Tibial artery (tissue), 4 donors: ENCODE measurements around the gene DUOXA1.
"Not testable (repeated sequence)": the region's sequence is repeated elsewhere in the genome, so short reads cannot be mapped to it uniquely, and the experiment has no call there.

ENCODE experiments used
- DNase-seq, 2 donors: peaks; one replicate each; pipeline ENCODE4 v3.0.0-alpha.2; 2019
- H3K27ac ChIP-seq, 2 donors: fragments of 200-600 bp; sonication (generic) in 1 of 2; 1 replicate in 1 of 2; 2 replicates in 1 of 2; pipeline ENCODE4 v1.5.1; 2018 to 2019; ENCODE audit warnings: mild to moderate bottlenecking in 1 of 2
- H3K27me3 ChIP-seq, 2 donors: fragments of 200-600 bp; sonication (generic) in 1 of 2; one replicate each; pipeline versions ENCODE4 v1.5.1 to v1.6.0; 2016 to 2019
- H3K36me3 ChIP-seq, 3 donors: fragments of 200-600 bp; sonication (generic) in 2 of 3; one replicate each; pipeline ENCODE4 v1.5.1; 2016 to 2019; ENCODE audit warnings: mild to moderate bottlenecking in 2 of 3
- H3K4me1 ChIP-seq, 4 donors: fragments of 200-600 bp; sonication (generic) in 2 of 4; 1 replicate in 3 of 4; 2 replicates in 1 of 4; pipeline ENCODE4 v1.5.1; 2016 to 2019
- H3K4me3 ChIP-seq, 2 donors: fragments of 200-600 bp; sonication (generic) in 1 of 2; 1 replicate in 1 of 2; 2 replicates in 1 of 2; pipeline ENCODE4 v1.5.1; 2018 to 2019; ENCODE audit warnings: mild to moderate bottlenecking in 2 of 2
- H3K9me3 ChIP-seq, 3 donors: fragments of 200-600 bp; sonication (generic) in 1 of 3; one replicate each; pipeline ENCODE4 v1.5.1; 2016 to 2019
- intact Hi-C: fragments of 100-400 bp; cut with DNase I; formaldehyde crosslinking; loops from one replicate; pipeline ENCODE4 v1.15.0; 2023; ENCODE audit warnings: low total_unique reads
- TF ChIP-seq, protein P1 (sequence below), 2 experiments: fragments of 200-600 bp in 1 of 2; fragments of 450-650 bp in 1 of 2; IDR thresholded peaks; one replicate each; pipeline ENCODE4 v1.5.1; 2017 to 2019; ENCODE audit warnings: antibody characterized with exemption in 2 of 2, mild to moderate bottlenecking in 1 of 2, moderate library complexity in 1 of 2

Gene DUOXA1

DNA sequence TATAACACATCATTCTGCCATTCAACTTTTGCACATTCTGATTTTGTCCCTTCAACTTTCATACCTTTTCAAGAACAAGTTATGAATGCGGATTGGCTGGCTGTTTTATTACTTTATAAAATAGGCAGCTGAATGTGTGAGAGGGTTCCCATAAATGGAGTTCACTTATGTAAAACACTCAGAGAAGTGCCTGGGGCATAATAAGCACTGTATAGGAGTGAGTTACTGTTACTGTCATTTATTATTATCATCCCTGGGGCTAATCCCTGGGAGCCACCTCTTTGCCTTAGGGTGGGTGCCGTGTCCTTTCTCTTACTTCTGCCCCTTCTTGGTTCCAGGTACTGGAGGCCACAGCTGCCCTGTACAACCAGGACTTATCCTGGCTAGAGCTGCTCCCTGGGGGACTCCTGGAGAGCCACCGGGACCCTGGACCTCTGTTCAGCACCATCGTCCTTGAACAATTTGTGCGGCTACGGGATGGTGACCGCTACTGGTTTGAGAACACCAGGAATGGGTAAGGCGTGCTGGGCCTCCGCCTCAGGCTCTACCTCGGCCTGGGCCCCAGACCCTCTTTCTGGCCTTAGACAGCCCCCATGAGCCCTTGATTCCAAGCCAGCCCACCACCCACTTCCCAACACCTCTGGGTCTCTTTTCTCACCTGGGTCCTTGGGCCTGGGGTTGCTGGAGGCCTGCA is 11.0 kb upstream of the DUOXA1 start:
- Histone ChIP-seq H3K27me3 (peaks cover 0 to 76% of the 10 kb centered on the region in 2 donors), H3K4me3 (no peak overlapping the region), H3K4me1 (no peaks in the 10 kb centered on the region), H3K9me3 (no peaks in the 10 kb centered on the region), H3K27ac (no peak overlapping the region), H3K36me3 (no peaks in the 10 kb centered on the region)
- DNase-seq: no peak
- TF ChIP-seq, protein P1, sequence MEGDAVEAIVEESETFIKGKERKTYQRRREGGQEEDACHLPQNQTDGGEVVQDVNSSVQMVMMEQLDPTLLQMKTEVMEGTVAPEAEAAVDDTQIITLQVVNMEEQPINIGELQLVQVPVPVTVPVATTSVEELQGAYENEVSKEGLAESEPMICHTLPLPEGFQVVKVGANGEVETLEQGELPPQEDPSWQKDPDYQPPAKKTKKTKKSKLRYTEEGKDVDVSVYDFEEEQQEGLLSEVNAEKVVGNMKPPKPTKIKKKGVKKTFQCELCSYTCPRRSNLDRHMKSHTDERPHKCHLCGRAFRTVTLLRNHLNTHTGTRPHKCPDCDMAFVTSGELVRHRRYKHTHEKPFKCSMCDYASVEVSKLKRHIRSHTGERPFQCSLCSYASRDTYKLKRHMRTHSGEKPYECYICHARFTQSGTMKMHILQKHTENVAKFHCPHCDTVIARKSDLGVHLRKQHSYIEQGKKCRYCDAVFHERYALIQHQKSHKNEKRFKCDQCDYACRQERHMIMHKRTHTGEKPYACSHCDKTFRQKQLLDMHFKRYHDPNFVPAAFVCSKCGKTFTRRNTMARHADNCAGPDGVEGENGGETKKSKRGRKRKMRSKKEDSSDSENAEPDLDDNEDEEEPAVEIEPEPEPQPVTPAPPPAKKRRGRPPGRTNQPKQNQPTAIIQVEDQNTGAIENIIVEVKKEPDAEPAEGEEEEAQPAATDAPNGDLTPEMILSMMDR (IDR thresholded peaks at IDR 0.05): no peak
- intact Hi-C loops: no loop called here

DNA sequence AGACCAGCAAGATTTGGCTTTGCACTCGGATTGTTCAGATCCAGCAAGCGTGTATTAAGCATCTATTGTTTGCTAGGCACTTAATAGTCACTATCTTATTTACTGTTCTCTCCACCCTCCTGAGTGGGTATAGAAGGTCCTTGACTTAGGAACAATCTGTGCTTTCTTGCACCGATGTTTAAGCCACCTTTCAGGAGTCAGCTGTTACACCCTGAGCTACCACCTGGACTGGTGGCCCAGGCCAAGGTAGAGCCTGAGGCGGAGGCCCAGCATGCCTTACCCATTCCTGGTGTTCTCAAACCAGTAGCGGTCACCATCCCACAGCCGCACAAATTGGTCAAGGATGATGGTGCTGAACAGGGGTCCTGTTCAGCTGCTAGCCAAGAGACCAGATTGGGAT is 10.1 kb upstream of the DUOXA1 start:
- no peaks in the 10 kb centered on the region for H3K36me3 ChIP-seq
- DNase-seq: no peak
- no peak overlapping the region for H3K4me3 ChIP-seq
- H3K9me3 ChIP-seq: no peaks in the 10 kb centered on the region
- peaks cover 0 to 7% (median 3%) of the 10 kb centered on the region in 4 donors for H3K4me1 ChIP-seq
- peaks cover 0 to 78% of the 10 kb centered on the region in 2 donors for H3K27me3 ChIP-seq
- intact Hi-C loops: no loop called here
- TF ChIP-seq, protein P1 (IDR thresholded peaks at IDR 0.05): no peak
- H3K27ac ChIP-seq: no peak overlapping the region

DNA sequence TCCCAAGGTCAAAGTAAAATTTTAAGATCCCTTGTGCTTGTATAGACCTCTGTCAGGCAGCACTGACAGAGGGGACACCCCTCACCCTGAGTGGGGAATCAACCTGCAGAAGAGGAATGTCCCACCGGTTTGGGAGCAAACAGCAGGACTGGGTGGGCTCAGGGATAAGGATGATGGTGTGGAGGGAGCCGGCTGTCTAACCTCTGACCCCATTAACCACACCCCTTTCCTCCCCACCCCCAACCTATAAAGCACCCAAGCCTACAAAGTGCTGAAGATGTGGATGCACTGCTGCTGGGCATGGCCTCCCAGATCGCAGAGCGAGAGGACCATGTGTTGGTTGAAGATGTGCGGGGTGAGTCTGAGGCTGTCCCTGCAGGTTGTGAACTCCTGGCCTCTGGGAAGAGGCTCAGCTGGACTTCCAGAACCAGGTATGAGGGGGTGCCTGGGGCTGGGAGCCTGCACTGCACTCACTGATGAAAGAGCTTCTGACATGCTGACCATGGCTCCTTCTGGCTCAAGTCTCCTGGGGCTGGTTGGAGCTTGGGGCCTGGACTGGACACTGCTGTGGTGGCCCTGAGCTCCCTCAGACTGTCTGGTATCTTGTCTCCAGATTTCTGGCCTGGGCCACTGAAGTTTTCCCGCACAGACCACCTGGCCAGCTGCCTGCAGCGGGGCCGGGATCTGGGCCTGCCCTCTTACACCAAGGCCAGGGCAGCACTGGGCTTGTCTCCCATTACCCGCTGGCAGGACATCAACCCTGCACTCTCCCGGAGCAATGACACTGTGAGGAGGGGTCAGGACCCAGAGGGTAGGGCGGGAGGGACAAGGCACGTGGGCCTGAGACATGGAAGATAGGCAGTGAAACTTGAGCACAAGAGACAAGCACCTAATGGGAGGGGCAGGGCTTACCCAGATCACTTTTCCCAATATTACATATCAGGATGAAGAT is 9.4 kb upstream of the DUOXA1 start:
- DNase-seq: no peak
- Histone ChIP-seq H3K27me3 (peaks cover 0 to 78% of the 10 kb centered on the region in 2 donors), H3K36me3 (no peaks in the 10 kb centered on the region), H3K4me1 (peaks cover 0 to 8% (median 3%) of the 10 kb centered on the region in 4 donors), H3K4me3 (no peak overlapping the region), H3K9me3 (no peaks in the 10 kb centered on the region), H3K27ac (no peak overlapping the region)
- intact Hi-C loops: no loop called here
- TF ChIP-seq, protein P1 (IDR thresholded peaks at IDR 0.05): no peak

DNA sequence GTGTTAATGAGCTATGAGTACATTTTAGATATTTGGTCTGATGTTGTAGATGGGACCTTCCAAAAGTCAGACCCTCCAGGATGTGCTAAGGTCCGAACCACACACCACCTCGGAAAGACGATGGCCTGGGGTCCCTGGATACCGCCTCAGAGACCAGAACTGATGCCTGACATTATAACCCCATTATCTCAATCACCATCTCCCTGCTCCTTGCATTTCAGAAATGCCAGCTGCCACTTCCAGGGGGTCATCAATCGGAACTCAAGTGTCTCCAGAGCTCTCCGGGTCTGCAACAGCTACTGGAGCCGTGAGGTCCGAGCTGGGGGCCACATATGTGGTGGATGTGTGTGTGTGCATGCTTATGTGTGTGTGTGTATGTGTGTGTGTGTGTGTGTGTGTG is 8.0 kb upstream of the DUOXA1 start:
- no peak for DNase-seq
- intact Hi-C loops: no loop called here

DNA sequence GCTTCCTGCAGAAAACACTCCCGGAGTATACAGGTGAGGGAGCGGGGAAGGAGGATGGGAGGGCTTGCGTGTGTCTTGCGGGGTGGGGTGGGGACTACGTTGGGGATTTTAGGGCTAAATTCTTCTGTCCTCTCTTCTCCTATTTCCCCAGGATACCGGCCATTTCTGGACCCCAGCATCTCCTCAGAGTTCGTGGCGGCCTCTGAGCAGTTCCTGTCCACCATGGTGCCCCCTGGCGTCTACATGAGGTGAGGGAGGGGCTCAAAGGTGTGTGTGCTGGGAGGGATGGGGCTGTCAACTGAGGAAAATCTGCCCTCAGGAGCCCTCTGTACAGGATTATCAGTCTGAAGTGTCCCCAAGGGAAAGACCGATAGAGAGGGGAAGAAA is 6.7 kb upstream of the DUOXA1 start:
- DNase-seq: no peak
- intact Hi-C loops: no loop called here

More for the DNA sequence above, 8.0 kb upstream of the DUOXA1 start:
- Histone ChIP-seq H3K9me3 (no peaks in the 10 kb centered on the region), H3K27ac (no peak overlapping the region), H3K4me1 (peaks cover 0 to 8% (median 3%) of the 10 kb centered on the region in 4 donors), H3K27me3 (peaks cover 0 to 84% of the 10 kb centered on the region in 2 donors), H3K4me3 (no peak overlapping the region), H3K36me3 (no peaks in the 10 kb centered on the region)
- TF ChIP-seq, protein P1 (IDR thresholded peaks at IDR 0.05): no peak

DNA sequence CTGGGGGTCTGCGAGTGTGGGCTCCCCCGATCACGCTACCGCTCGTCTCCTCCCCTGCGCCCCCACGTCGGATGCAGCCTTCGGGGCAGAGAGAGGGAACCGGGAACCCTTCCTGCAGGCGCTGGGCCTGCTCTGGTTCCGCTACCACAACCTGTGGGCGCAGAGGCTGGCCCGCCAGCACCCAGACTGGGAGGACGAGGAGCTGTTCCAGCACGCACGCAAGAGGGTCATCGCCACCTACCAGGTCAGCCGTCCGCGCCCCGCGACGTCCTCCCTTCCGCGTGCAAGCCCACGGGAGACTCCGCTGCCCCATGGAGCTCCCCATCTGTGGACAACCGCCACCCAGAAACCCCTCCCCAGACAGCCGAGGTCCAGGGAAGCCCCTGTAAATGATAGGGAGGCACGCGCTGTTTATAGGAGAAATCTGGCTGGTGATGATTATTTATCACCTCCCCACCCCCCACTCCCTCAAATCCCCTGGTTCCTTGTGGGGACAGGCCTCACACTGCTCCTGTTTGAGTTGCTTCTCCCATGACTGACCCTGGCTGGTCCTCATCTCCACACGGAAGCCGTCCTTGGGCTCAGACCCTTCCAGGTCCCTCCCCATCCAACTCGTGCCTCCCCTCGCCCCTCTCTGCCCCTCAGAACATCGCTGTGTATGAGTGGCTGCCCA is 6.2 kb upstream of the DUOXA1 start:
- peaks cover 0 to 75% of the 10 kb centered on the region in 2 donors for H3K27me3 ChIP-seq
- H3K4me3 ChIP-seq, DNase-seq, intact Hi-C loops, H3K36me3 ChIP-seq, H3K27ac ChIP-seq, H3K9me3 ChIP-seq, H3K4me1 ChIP-seq: not testable (repeated sequence)

More for the DNA sequence above, 6.7 kb upstream of the DUOXA1 start:
- Histone ChIP-seq H3K36me3 (no peaks in the 10 kb centered on the region), H3K4me3 (no peak overlapping the region), H3K4me1 (peaks cover 0 to 8% (median 3%) of the 10 kb centered on the region in 4 donors), H3K27me3 (peaks cover 0 to 75% of the 10 kb centered on the region in 2 donors), H3K9me3 (no peaks in the 10 kb centered on the region), H3K27ac (no peak overlapping the region)
- TF ChIP-seq, protein P1 (IDR thresholded peaks at IDR 0.05): no peak
